WTC11 (cell line): ENCODE results near the gene USP7. TPM values are rescaled to one million over a fixed set of nuclear protein-coding genes. Genes with fewer than 3 reads are reported as not detected.

Source experiments
- ATAC-seq: fragments of 200-7000 bp; cut with Tn5 transposase; 2 replicates; pipeline ENCODE4 v1.10.0; 2021; ENCODE audit warnings: mild to moderate bottlenecking, moderate library complexity
- CTCF ChIA-PET: fragments of 300-600 bp; sonication (Branson Sonifier 250); formaldehyde crosslinking; loops from one replicate; lab custom pipeline; 2021; ENCODE audit warnings: antibody characterized with exemption; lab: Charles Lee
- POLR2A ChIA-PET: fragments of 350-600 bp; sonication (Branson Sonifier 250); formaldehyde crosslinking; loops from one replicate; lab custom pipeline; 2021; ENCODE audit warnings: antibody characterized with exemption; lab: Charles Lee
- DNase-seq: peaks from one replicate; pipeline ENCODE4 v3.0.0; 2021; ENCODE audit warnings: low spot score
- H3K27ac Mint-ChIP-seq: 2 replicates; pipeline ENCODE4 v1.8.0; 2021; ENCODE audit warnings: mixed read lengths
- H3K27me3 Mint-ChIP-seq: 2 replicates; pipeline ENCODE4 v1.8.0; 2021; ENCODE audit warnings: low read depth, mild to moderate bottlenecking, moderate library complexity, mixed read lengths
- H3K36me3 Mint-ChIP-seq: 2 replicates; pipeline ENCODE4 v1.8.0; 2021; ENCODE audit warnings: mixed read lengths
- H3K4me1 Mint-ChIP-seq: 2 replicates; pipeline ENCODE4 v1.8.0; 2022; ENCODE audit warnings: mixed read lengths
- H3K4me3 Mint-ChIP-seq: 2 replicates; pipeline ENCODE4 v1.8.0; 2021; ENCODE audit warnings: mild to moderate bottlenecking, moderate library complexity, mixed read lengths
- H3K9me3 Mint-ChIP-seq: 2 replicates; pipeline ENCODE4 v1.8.0; 2021; ENCODE audit warnings: mixed read lengths
- ATF6 ChIP-seq: sonication (generic); formaldehyde crosslinking; IDR thresholded peaks from 2 replicates; pipeline ENCODE4 v1.8.1; 2023; ENCODE audit warnings: mild to moderate bottlenecking, missing genetic modification reagents
- E2F1 ChIP-seq: sonication (generic); formaldehyde crosslinking; IDR thresholded peaks from 2 replicates; pipeline ENCODE4 v1.8.0; 2022; ENCODE audit warnings: mild to moderate bottlenecking, missing genetic modification reagents
- E2F5 ChIP-seq: sonication (generic); formaldehyde crosslinking; IDR thresholded peaks from 2 replicates; pipeline ENCODE4 v1.8.1; 2022; ENCODE audit warnings: mild to moderate bottlenecking, moderate library complexity, missing genetic modification reagents
- ERG ChIP-seq: fragments of 250-450 bp; sonication (Bioruptor Pico); IDR thresholded peaks from 2 replicates; pipeline ENCODE4 v1.8.0; 2021; ENCODE audit warnings: mild to moderate bottlenecking
- FOXK1 ChIP-seq: sonication (generic); formaldehyde crosslinking; IDR thresholded peaks from 2 replicates; pipeline ENCODE4 v1.8.0; 2022; ENCODE audit warnings: mild to moderate bottlenecking, moderate library complexity, missing genetic modification reagents
- FOXP4 ChIP-seq: sonication (generic); formaldehyde crosslinking; IDR thresholded peaks from 2 replicates; pipeline ENCODE4 v1.8.0; 2022; ENCODE audit warnings: mild to moderate bottlenecking, missing genetic modification reagents
- HMGXB4 ChIP-seq: sonication (generic); formaldehyde crosslinking; IDR thresholded peaks from 2 replicates; pipeline ENCODE4 v1.8.1; 2023; ENCODE audit warnings: mild to moderate bottlenecking, moderate library complexity, missing genetic modification reagents
- RORB ChIP-seq: fragments of 250-450 bp; sonication (Bioruptor Pico); IDR thresholded peaks from 2 replicates; pipeline ENCODE4 v1.9.0; 2021; ENCODE audit warnings: mild to moderate bottlenecking
- TEAD4 ChIP-seq: sonication (generic); formaldehyde crosslinking; IDR thresholded peaks from 2 replicates; pipeline ENCODE4 v1.8.0; 2022; ENCODE audit warnings: mild to moderate bottlenecking, missing genetic modification reagents
- TP53 ChIP-seq: sonication (generic); formaldehyde crosslinking; IDR thresholded peaks from 2 replicates; pipeline ENCODE4 v1.8.1; 2023; ENCODE audit warnings: mild to moderate bottlenecking, missing genetic modification reagents
- ZMAT4 ChIP-seq: fragments of 250-450 bp; sonication (Bioruptor Pico); IDR thresholded peaks from 2 replicates; pipeline ENCODE4 v1.9.0; 2021; ENCODE audit warnings: mild to moderate bottlenecking
- ZNF263 ChIP-seq: sonication (generic); formaldehyde crosslinking; IDR thresholded peaks from 2 replicates; pipeline ENCODE4 v1.8.1; 2022; ENCODE audit warnings: low read depth, mild to moderate bottlenecking, moderate library complexity, missing genetic modification reagents
- ZNF671 ChIP-seq: fragments of 250-450 bp; sonication (Bioruptor Pico); IDR thresholded peaks from 2 replicates; pipeline ENCODE4 v1.8.0; 2021; ENCODE audit warnings: mild to moderate bottlenecking
- total RNA-seq: library from RNA; stranded (reverse); gene quantifications from 3 replicates; pipeline ENCODE4 v1.2.3, GENCODE V29; 2021

The USP7 gene
- total RNA-seq, 1 experiment from 2014 or later = 211 TPM

GRCh38 chr16:8848231-8848938 lies 115.3 kb downstream of the USP7 start:
- peak overlapping the region; percentile 63 for H3K27ac Mint-ChIP-seq
- no peak for DNase-seq
- TF ChIP-seq ZMAT4 (CRISPR knock-in tag) = 0 out of 2 replicates have a peak, but pooled peaks have one; percentile 24
- TF ChIP-seq E2F1 (CRISPR knock-in tag) = no peak
- TF ChIP-seq ZNF263 = no peak
- TF ChIP-seq FOXP4 (CRISPR knock-in tag) = no peak
- no peaks in the 10 kb centered on the region for H3K27me3 Mint-ChIP-seq
- peaks cover 55% of the 10 kb centered on the region for H3K4me1 Mint-ChIP-seq
- ChIA-PET CTCF (interaction anchor here (0.5 to 1.0 kb wide), 4 partner anchors 20 to 90 kb away, joined by 3 read pairs; partner anchors contain the start of gene CARHSP1), POLR2A (interaction anchor here (1.6 kb wide), 1 partner anchor 20 kb away, joined by 4 read pairs; the partner anchor contains the start of gene CARHSP1)
- no peak overlapping the region for H3K4me3 Mint-ChIP-seq
- H3K9me3 Mint-ChIP-seq = no peaks in the 10 kb centered on the region
- no peak for ATAC-seq
- H3K36me3 Mint-ChIP-seq = peaks cover 47% of the 10 kb centered on the region

- Mint-ChIP-seq H3K27ac (no peak overlapping the region), H3K36me3 (peaks cover 39% of the 10 kb centered on the region), H3K4me3 (no peak overlapping the region), H3K9me3 (no peaks in the 10 kb centered on the region), H3K27me3 (no peaks in the 10 kb centered on the region), H3K4me1 (peaks cover 54% of the 10 kb centered on the region)
- ATAC-seq (no peak), DNase-seq (no peak)
- POLR2A ChIA-PET = no interaction called here
- CTCF ChIA-PET = interaction anchor here (1.7 kb wide), 1 partner anchor 7 kb away, joined by 5 read pairs; no protein-coding TSS in a partner anchor
- TF ChIP-seq HMGXB4 = no peak
- TF ChIP-seq TEAD4 (CRISPR knock-in tag) = no peak
Observed at GRCh38 chr16:8847623-8848022, 116.1 kb downstream of the USP7 start.

GRCh38 chr16:8847145-8847544 lies 116.6 kb downstream of the USP7 start:
- H3K4me3 Mint-ChIP-seq = no peak overlapping the region
- no peaks in the 10 kb centered on the region for H3K9me3 Mint-ChIP-seq
- ChIA-PET POLR2A (no interaction called here), CTCF (interaction anchor here (0.6 to 1.7 kb wide), 2 partner anchors 8 to 192 kb away, joined by 3 to 5 read pairs; no protein-coding TSS in a partner anchor)
- DNase-seq (no peak), ATAC-seq (no peak)
- peak overlapping the region; percentile 71 for H3K27ac Mint-ChIP-seq
- H3K27me3 Mint-ChIP-seq = no peaks in the 10 kb centered on the region
- peaks cover 57% of the 10 kb centered on the region for H3K4me1 Mint-ChIP-seq
- H3K36me3 Mint-ChIP-seq = peaks cover 35% of the 10 kb centered on the region
- TF ChIP-seq ZMAT4 (CRISPR knock-in tag) = no peak
- TF ChIP-seq ERG (CRISPR knock-in tag) = no peak
- TF ChIP-seq FOXK1 (CRISPR knock-in tag) = no peak
- no peak for TF ChIP-seq FOXP4 (CRISPR knock-in tag)
- TF ChIP-seq TP53 = no peak
- TF ChIP-seq E2F5 (CRISPR knock-in tag) = no peak
- no peak for TF ChIP-seq HMGXB4
- TF ChIP-seq RORB = no peak
- no peak for TF ChIP-seq ATF6 (CRISPR knock-in tag)
- TF ChIP-seq ZNF671 = no peak
